GM21447 (cell line): Measurements from ENCODE around the gene MAP2K7.
"Not testable (repeated sequence)": the region's sequence is repeated elsewhere in the genome, so short reads cannot be mapped to it uniquely, and the experiment has no call there.

Source experiments
- ATAC-seq: cut with Tn5 transposase; IDR thresholded peaks from one replicate; pipeline ENCODE4 v1.9.1; 2021; ENCODE audit not compliant: unreplicated experiment

Gene MAP2K7

GRCh38 chr19:7883105-7883504, 20.6 kb upstream of the MAP2K7 start:
- no peak for ATAC-seq

DNA sequence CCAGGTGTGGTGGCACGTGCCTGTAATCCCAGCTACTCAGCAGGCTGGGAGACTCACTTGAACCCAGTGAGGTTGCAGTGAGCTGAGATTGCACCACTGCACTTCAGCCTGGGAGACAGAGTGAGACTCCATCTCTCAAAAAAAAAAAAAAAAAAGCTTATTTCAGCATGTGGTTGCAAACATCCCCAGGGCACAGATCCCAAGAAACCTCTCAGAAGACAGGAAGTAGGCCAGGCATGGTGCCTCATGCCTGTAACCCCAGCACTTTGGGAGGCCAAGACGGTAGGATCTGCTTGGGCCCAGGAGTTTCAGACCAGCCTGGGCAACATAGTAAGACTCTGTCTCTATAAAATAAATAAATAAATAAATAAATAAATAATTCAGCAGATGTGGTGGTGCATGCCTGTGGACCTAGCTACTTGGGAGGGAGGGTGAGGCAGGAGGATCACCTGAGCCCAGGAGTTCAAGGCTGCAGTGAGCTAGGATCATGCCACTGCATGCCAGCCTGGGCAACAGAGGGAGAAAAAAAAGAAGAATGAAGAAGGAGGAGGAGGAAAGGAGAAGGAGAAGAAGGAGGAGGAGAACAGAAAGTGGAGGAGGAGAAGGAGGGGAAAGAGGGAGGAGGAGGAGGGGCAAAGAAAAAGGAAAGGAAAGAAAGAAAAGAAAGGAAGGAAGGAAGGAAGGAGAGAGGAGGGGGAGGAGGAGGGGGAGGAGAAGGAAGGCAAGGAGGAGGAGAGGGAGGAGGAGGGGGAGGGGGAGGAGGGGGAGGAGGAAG, 19.7 kb upstream of the MAP2K7 start:
- no peak for ATAC-seq

GRCh38 chr19:7885818-7886217, 17.9 kb upstream of the MAP2K7 start:
- no peak for ATAC-seq

DNA sequence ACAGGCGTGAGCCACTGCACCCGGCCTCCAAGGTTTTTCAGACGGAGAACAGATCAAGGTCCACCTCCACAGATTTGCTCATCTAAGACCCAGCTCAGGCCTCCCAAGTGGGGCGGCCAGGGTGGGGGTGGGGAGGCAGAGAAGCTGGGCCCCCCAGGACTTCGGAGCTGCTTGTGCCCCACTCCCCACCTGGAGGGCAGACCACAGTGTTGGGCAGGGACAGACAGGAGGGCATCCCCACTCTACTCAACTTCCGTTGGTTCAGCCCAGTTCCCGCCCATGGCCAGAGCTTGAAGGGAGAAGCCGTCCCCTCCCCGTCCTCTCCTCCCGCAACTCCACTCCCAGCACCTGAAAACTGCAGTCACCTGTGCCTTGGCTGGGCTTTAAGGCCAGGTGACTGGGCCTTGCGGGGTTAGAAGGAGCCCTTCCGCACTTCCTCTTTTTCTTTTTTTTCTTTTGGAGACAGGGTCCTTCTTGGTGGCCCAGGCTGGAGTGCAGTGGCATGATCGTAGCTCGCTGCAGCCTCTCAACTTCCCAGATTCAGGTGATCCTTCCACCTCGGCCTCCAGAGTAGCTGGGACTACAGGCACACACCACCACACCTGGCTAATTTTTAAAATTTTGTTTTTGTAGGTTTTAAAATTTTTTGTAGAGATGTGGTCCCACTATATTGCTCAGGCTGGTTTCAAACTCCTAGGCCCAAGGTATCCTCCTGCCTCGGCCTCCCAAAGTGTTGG, 16.1 kb upstream of the MAP2K7 start:
- no peak for ATAC-seq

GRCh38 chr19:7888145-7888825, 15.4 kb upstream of the MAP2K7 start, which contains the start of gene LRRC8E:
TSS of gene LRRC8E (plus strand) at chr19:7888510. CDS start at chr19:7895604, 7,094 bp downstream.
- no peak for ATAC-seq

GRCh38 chr19:7888826-7889217, 14.9 kb upstream of the MAP2K7 start:
- ATAC-seq = no peak

DNA sequence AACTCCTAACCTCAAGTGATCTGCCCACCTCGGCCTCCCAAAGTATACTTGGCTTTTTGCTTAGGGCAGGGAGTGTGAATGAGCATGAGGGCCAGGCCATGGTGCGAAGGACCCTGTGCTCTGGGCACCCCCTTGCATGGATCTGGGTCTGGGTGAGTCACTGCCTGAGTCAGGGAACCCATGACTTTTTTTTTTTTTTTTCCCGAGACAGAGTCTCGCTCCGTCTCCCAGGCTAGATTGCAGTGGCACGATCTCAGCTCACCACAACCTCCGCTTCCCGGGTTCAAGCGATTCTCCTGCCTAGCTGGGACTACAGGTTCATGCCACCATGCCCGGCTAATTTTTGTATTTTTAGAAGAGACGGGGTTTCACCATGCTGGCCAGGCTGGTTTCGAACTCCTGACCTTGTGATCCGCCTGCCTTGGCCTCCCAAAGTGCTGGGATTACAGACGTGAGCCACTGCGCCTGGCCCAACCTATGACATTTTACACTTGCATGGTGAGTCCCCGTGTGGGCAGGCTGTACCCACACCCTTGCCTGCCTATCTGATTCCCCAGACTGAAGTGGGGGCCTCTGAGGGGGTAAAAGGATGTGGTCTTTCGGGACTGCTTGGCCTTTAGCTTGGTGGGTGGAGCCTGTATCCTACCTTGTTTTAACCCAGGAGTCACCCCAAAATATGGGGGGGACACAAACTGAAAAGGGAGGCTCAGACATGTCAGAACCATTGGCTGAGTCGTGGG, 10.1 kb upstream of the MAP2K7 start:
- not testable (repeated sequence) for ATAC-seq

- ATAC-seq = no peak
These were observed 8.9 kb upstream of the MAP2K7 start for GRCh38 chr19:7894612-7895309.

GRCh38 chr19:7895565-7895964, 8.1 kb upstream of the MAP2K7 start:
- ATAC-seq = no peak

GRCh38 chr19:7897292-7897691, 6.4 kb upstream of the MAP2K7 start:
- ATAC-seq = no peak

DNA sequence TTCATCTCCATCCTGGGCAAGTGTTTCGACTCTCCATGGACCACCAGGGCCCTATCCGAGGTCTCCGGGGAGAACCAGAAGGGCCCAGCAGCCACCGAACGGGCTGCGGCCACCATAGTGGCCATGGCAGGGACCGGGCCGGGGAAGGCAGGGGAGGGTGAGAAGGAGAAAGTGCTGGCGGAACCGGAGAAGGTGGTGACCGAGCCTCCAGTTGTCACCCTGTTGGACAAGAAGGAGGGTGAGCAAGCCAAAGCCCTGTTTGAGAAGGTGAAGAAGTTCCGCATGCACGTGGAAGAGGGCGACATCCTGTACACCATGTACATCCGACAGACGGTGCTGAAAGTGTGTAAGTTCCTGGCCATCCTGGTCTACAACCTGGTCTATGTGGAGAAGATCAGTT, 4.7 kb upstream of the MAP2K7 start:
- ATAC-seq = no peak

GRCh38 chr19:7899751-7900378, 3.8 kb upstream of the MAP2K7 start:
- ATAC-seq = no peak

- ATAC-seq = no peak
These were observed 3.2 kb upstream of the MAP2K7 start for GRCh38 chr19:7900401-7900870.

GRCh38 chr19:7900931-7901330, 2.7 kb upstream of the MAP2K7 start:
- no peak for ATAC-seq

DNA sequence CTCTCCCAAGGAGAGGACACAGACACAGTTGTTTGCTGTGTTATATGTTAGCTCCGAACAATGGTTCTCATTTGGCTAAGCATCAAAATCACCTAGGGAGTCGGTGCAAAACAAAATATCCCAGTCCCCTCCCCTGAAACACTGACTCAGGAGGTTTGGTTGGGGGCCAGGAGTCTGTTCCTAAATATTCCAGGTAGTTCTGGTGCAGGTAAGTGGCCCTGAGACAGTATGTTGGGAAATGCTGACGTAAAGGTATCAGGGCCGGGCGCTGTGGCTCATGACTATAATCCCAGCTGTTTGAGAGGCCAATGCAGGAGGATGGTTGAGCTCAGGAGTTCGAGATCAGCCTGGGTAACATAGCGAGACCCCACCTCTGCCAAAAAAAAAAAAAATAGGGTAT, 2.3 kb upstream of the MAP2K7 start:
- no peak for ATAC-seq

DNA sequence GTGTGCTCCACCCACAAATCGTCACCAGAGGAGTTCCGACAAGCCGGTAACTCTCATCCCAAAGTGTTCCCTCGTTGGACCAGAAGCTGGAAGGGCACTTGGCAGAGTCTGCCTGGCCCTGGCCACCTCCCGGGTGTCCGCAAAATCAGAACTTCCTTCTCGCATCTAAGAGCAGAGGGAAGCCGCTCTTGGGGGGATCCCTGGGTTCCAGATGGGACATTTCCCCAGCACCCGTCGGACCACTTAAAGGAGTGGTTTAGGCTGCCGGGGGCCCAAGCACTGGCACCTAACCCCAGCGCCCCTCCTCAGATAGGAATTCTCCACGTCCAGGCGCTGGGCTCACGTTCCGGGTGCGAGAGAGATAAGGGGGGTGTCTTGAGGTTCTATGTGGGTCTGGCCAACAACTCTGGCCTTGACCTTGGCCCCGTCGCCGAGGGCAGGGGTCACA, 857 bp upstream of the MAP2K7 start:
- no peak for ATAC-seq

DNA sequence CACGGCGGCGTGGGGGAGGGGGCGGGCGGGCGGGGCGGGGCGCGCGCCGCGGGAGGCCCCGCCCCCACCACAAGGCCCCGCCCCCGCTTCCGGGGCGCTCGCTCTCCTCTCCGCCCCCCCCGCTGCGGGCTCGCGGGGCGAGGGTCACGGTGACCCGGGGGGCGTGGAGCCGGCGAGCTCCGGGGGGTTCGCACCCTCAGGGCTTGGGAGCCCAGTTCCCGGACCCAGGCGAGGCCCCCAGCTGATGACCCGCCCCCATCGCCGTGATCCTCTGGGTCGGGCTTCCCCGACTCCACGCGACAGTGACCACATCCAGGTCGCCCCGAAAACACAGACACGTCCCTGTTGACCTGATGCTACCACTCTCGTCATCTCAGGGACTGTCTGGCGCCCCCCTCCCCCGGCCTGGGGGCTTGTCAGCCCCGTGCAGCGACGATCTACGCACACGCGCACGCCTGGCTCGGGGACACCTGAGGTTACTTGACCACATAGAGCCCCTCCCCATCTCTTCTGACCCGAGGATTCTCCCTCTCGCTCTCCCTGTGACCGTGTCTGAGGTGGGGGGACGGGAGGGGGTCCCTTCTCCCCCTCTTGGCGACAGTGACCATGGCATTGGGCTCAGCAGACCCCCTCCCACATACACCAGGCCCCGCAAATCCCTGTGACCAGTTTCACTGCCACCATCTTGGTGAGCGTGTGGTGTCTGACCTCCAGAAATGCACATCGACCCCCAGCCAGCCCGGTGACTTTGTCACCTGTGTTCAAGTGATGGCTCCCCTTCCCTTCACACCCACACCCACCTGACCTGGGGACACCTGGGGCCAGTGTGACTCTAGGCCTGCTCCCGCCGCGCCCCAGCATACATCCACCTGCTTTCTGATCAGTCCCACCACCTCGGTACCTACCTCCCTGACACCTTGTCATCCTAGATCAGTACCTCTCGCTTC, 670 bp downstream of the MAP2K7 start:
- ATAC-seq = peak; percentile 33

DNA sequence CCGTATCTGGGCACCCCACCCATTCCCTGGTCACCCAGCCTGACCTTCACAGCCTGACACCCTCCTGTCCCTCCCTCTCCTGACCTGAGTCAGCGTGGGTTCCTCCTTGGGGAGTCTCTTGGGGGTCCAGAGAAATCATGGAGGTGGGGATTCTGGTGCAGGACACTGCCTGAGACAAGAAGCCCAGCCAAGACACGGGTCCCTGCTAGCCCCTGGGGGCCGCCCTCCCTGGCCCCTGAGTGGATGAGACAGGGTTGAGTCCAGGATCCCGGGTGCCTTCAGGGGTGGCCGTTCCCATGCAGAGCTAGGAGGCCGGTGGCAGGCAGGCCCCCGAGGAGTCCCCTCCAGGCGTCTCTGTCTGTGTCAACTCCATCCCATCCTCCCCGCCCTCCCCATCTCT, 1.6 kb downstream of the MAP2K7 start:
- no peak for ATAC-seq

DNA sequence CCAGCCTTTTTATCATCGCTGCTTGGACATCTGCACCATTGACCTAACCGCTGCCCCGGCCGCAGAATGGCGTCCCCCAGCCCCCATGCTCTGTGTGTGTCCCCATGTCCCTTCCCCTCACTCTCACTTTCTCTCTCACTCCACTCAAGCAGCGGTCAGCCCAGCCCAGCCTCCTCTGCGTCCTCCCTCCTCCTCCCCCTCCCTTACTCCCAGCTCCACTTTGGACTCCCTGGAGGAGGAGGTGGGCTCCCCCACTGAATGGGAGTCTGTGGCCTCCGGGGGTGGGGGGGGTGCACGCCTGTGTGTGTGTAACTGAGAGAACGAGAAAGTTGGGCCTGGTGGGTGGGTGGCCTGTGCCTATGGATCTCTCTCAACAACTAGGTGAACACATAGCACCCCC, 2.2 kb downstream of the MAP2K7 start:
- ATAC-seq = no peak
